Natural killer cell (primary cell): ENCODE measurements around the gene KSR1. TPM values are rescaled to one million over a fixed set of nuclear protein-coding genes. Genes with fewer than 3 reads are reported as not detected.
"Not testable (repeated sequence)": the region's sequence is repeated elsewhere in the genome, so short reads cannot be mapped to it uniquely, and the experiment has no call there.

Experiments used
- ATAC-seq, 3 donors: fragments of 150-1000 bp in 2 of 3; fragments of 200-7000 bp in 1 of 3; cut with Tn5 transposase; 1 replicate in 1 of 3; 2 replicates in 2 of 3; pipeline ENCODE4 v1.10.0; 2021; ENCODE audit warnings: mild to moderate bottlenecking in 2 of 3, moderate library complexity in 2 of 3
- DNase-seq, 2 donors: peaks; one replicate each; pipeline versions ENCODE4 v3.0.0 to v3.0.0-alpha.2; 2013 to 2021; ENCODE audit warnings: mixed read lengths in 1 of 2
- H3K27ac ChIP-seq: one replicate; pipeline ENCODE4 v1.5.1; 2013; ENCODE audit warnings: mild to moderate bottlenecking, low read length
- H3K27me3 ChIP-seq: one replicate; pipeline ENCODE4 v1.6.1; 2013; ENCODE audit warnings: low read length; ENCODE audit not compliant: control insufficient read depth, insufficient read depth
- H3K36me3 ChIP-seq: one replicate; pipeline ENCODE4 v1.6.1; 2013; ENCODE audit warnings: low read length; ENCODE audit not compliant: control insufficient read depth, insufficient read depth
- H3K4me1 ChIP-seq: one replicate; pipeline ENCODE4 v1.6.1; 2013; ENCODE audit warnings: low read length; ENCODE audit not compliant: control insufficient read depth, insufficient read depth
- H3K4me3 ChIP-seq: one replicate; pipeline ENCODE4 v1.5.1; 2013; ENCODE audit warnings: low read length
- H3K9me3 ChIP-seq: one replicate; pipeline ENCODE4 v1.6.1; 2013; ENCODE audit warnings: low read length; ENCODE audit not compliant: control insufficient read depth, insufficient read depth
- H3K27ac Mint-ChIP-seq, 2 donors: one replicate each; pipeline ENCODE4 v1.8.0; 2022; ENCODE audit warnings: mild to moderate bottlenecking in 2 of 2, mixed read lengths in 2 of 2, moderate library complexity in 1 of 2
- H3K27me3 Mint-ChIP-seq, 2 donors: one replicate each; pipeline ENCODE4 v1.8.0; 2022; ENCODE audit warnings: low read depth in 2 of 2, mixed read lengths in 2 of 2
- H3K36me3 Mint-ChIP-seq: one replicate; pipeline ENCODE4 v1.8.0; 2022; ENCODE audit warnings: mixed read lengths
- H3K4me1 Mint-ChIP-seq, 2 donors: one replicate each; pipeline ENCODE4 v1.8.0; 2022; ENCODE audit warnings: mixed read lengths in 2 of 2
- H3K4me3 Mint-ChIP-seq: one replicate; pipeline ENCODE4 v1.8.0; 2022; ENCODE audit warnings: mild to moderate bottlenecking, moderate library complexity, mixed read lengths
- H3K9me3 Mint-ChIP-seq, 2 donors: one replicate each; pipeline ENCODE4 v1.8.0; 2022; ENCODE audit warnings: mixed read lengths in 2 of 2
- CTCF ChIP-seq: fragments of 200-600 bp; IDR thresholded peaks from one replicate; pipeline ENCODE4 v1.8.0; 2022; ENCODE audit warnings: antibody characterized with exemption
- WGBS: methylation state at CpG from one replicate; pipeline ENCODE4 v1.1.7; 2013; ENCODE audit warnings: missing lambda C conversion rate; ENCODE audit not compliant: insufficient coverage; 5-methylcytosine and 5-hydroxymethylcytosine counted together
- intact Hi-C: fragments of 100-400 bp; cut with micrococcal nuclease; formaldehyde crosslinking; loops from one replicate; pipeline ENCODE4 v1.14.2; 2022
- total RNA-seq, 4 donors: library from RNA; stranded (reverse); fragments of 120-200 nt in 1 of 4; gene quantifications; one replicate each; pipeline versions ENCODE4 v1.2.3 to v1.2.4, GENCODE V29; 2013 to 2022

KSR1 gene
- total RNA-seq, 3 donors from 2014 or later (not counting 1 experiment from before 2014, with no cell fraction given): 46.4 to 63.1 (median 59.2) TPM

GRCh38 chr17:27425991-27426390, 30.3 kb upstream of the KSR1 start:
- 95% methylated on average over 3 of the region's 3 CpGs for WGBS
- no peak for DNase-seq
- Histone ChIP-seq H3K27me3 (no peaks in the 10 kb centered on the region), H3K4me3 (no peak overlapping the region), H3K4me1 (no peaks in the 10 kb centered on the region), H3K9me3 (no peaks in the 10 kb centered on the region), H3K36me3 (no peaks in the 10 kb centered on the region), H3K27ac (no peak overlapping the region)
- intact Hi-C loops: no loop called here
- no peak overlapping the region for H3K27ac Mint-ChIP-seq
- no peaks in the 10 kb centered on the region for H3K4me1 Mint-ChIP-seq
- no peaks in the 10 kb centered on the region for H3K27me3 Mint-ChIP-seq
- no peaks in the 10 kb centered on the region for H3K36me3 Mint-ChIP-seq
- no peak for TF ChIP-seq CTCF
- ATAC-seq: no peak
- no peaks in the 10 kb centered on the region for H3K9me3 Mint-ChIP-seq
- H3K4me3 Mint-ChIP-seq: no peak overlapping the region

- H3K4me3 Mint-ChIP-seq, ATAC-seq, H3K4me1 Mint-ChIP-seq, H3K4me3 ChIP-seq, H3K4me1 ChIP-seq, DNase-seq, intact Hi-C loops, H3K36me3 Mint-ChIP-seq, H3K9me3 Mint-ChIP-seq, H3K27ac Mint-ChIP-seq, H3K9me3 ChIP-seq, H3K27me3 ChIP-seq, H3K27ac ChIP-seq, H3K27me3 Mint-ChIP-seq, H3K36me3 ChIP-seq: not testable (repeated sequence)
- WGBS: 66% methylated on average over 3 of the region's 3 CpGs
Measured at GRCh38 chr17:27426471-27426870, 29.8 kb upstream of the KSR1 start.

- H3K4me3 ChIP-seq, H3K9me3 ChIP-seq, H3K36me3 Mint-ChIP-seq, ATAC-seq, intact Hi-C loops, H3K27ac Mint-ChIP-seq, H3K4me3 Mint-ChIP-seq, H3K4me1 ChIP-seq, H3K27me3 Mint-ChIP-seq, DNase-seq, H3K36me3 ChIP-seq, H3K27ac ChIP-seq, H3K27me3 ChIP-seq, H3K9me3 Mint-ChIP-seq, H3K4me1 Mint-ChIP-seq: not testable (repeated sequence)
- WGBS: 100% methylated on average over 1 of the region's 5 CpGs
Measured at GRCh38 chr17:27427166-27427862, 28.9 kb upstream of the KSR1 start.

- no peak overlapping the region for H3K27ac Mint-ChIP-seq
- no peaks in the 10 kb centered on the region for H3K36me3 ChIP-seq
Measured at GRCh38 chr17:27428781-27429505, 27.3 kb upstream of the KSR1 start.

More at GRCh38 chr17:27428781-27429505, 27.3 kb upstream of the KSR1 start:
- no peaks in the 10 kb centered on the region for H3K27me3 Mint-ChIP-seq
- ATAC-seq (no peak), DNase-seq (no peak)
- intact Hi-C loops: no loop called here
- no peaks in the 10 kb centered on the region for H3K36me3 Mint-ChIP-seq
- TF ChIP-seq CTCF: no peak
- no peaks in the 10 kb centered on the region for H3K4me1 Mint-ChIP-seq
- Histone ChIP-seq H3K27me3 (no peaks in the 10 kb centered on the region), H3K9me3 (no peaks in the 10 kb centered on the region), H3K4me1 (no peaks in the 10 kb centered on the region), H3K27ac (no peak overlapping the region), H3K4me3 (no peak overlapping the region)
- 91% methylated on average over 9 of the region's 9 CpGs for WGBS
- H3K4me3 Mint-ChIP-seq: no peak overlapping the region
- no peaks in the 10 kb centered on the region for H3K9me3 Mint-ChIP-seq
